Kidney epithelial cell (primary cell): ENCODE measurements around the gene SETBP1. TPM values are rescaled to one million over a fixed set of nuclear protein-coding genes. Genes with fewer than 3 reads are reported as not detected.

ENCODE experiments used
- DNase-seq: peaks from one replicate; pipeline ENCODE4 v3.0.0-alpha.2; 2010; ENCODE audit warnings: low read depth
- H3K27me3 ChIP-seq: 2 replicates; pipeline ENCODE4 v1.6.0; 2011; ENCODE audit warnings: low read length; ENCODE audit not compliant: control insufficient read depth, insufficient read depth
- H3K36me3 ChIP-seq: 2 replicates; pipeline ENCODE4 v1.5.1; 2011; ENCODE audit warnings: low read length; ENCODE audit not compliant: control insufficient read depth, insufficient read depth
- H3K4me3 ChIP-seq: 2 replicates; pipeline ENCODE4 v1.5.1; 2011; ENCODE audit warnings: low read depth, mild to moderate bottlenecking, control low read depth, low read length
- total RNA-seq: library from RNA; depleted of rRNA; stranded (reverse); fragments of >200 nt; gene quantifications from 2 replicates; pipeline ENCODE4 v1.2.3, GENCODE V29; 2015
- TF ChIP-seq, protein P1 (sequence below): IDR thresholded peaks from 2 replicates; pipeline ENCODE4 v1.5.1; 2011; ENCODE audit warnings: mild to moderate bottlenecking, moderate library complexity, low read length, control low read depth, inconsistent platforms; ENCODE audit not compliant: insufficient read depth, poor library complexity, severe bottlenecking

SETBP1 gene
- total RNA-seq, 1 donor from 2014 or later = 2.9 TPM

DNA sequence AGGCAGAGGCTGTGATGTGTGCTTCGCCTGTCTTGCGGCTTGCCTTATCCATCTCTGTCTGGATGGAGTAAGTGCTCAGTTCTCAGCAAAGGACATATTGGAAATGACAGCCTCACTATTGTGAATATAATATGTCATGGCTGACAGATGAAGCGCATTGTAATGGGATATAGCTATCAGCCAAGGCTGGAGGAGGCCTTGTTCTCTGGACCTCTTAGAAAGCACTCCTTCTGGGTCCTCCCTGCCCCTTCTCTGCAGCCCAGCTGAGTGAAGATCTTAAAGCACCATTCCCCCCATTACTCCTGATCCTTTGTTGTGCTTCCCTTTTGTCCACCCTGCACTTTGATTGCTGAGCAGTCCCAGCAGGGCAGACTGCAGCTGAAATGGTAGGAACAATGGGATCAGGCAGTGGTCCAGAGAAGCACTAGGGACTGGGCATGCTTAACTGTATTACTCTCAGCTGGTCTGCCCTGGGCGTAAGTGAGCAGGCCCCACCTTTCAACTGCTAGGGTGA, 265.3 kb downstream of the SETBP1 start:
- TF ChIP-seq, protein P1, sequence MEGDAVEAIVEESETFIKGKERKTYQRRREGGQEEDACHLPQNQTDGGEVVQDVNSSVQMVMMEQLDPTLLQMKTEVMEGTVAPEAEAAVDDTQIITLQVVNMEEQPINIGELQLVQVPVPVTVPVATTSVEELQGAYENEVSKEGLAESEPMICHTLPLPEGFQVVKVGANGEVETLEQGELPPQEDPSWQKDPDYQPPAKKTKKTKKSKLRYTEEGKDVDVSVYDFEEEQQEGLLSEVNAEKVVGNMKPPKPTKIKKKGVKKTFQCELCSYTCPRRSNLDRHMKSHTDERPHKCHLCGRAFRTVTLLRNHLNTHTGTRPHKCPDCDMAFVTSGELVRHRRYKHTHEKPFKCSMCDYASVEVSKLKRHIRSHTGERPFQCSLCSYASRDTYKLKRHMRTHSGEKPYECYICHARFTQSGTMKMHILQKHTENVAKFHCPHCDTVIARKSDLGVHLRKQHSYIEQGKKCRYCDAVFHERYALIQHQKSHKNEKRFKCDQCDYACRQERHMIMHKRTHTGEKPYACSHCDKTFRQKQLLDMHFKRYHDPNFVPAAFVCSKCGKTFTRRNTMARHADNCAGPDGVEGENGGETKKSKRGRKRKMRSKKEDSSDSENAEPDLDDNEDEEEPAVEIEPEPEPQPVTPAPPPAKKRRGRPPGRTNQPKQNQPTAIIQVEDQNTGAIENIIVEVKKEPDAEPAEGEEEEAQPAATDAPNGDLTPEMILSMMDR = no peak
- Histone ChIP-seq H3K4me3 (no peak overlapping the region), H3K27me3 (no peaks in the 10 kb centered on the region), H3K36me3 (no peaks in the 10 kb centered on the region)
- no peak for DNase-seq

DNA sequence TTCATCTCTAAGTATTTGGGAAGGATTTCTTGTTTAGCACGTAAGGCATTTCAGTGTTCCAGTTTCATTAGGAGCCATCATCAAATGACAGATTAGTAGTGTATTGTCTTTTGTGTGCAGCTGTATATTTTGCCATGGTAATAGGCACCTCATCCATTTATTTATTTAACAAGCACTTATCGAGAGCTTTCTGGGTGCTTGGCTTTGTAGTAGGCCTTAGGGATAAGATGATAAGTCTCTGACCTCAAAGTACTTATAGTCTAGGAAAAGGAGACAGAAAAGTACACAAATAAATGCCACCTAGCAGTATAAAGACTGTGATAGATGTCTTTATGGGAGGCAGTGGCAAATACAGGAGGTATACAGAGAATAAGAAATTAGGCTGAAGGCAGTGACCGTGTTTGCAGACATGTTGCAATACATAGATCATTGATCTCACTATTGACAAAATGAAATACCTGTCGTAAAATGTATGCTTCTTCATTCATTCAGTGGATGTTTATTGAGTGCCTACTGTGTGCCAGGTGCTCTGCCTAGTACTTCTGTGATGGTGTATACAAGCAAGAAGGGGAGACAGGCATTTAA, 265.9 kb downstream of the SETBP1 start:
- Histone ChIP-seq H3K36me3 (no peaks in the 10 kb centered on the region), H3K27me3 (no peaks in the 10 kb centered on the region), H3K4me3 (no peak overlapping the region)
- no peak for DNase-seq
- TF ChIP-seq, protein P1 = no peak

DNA sequence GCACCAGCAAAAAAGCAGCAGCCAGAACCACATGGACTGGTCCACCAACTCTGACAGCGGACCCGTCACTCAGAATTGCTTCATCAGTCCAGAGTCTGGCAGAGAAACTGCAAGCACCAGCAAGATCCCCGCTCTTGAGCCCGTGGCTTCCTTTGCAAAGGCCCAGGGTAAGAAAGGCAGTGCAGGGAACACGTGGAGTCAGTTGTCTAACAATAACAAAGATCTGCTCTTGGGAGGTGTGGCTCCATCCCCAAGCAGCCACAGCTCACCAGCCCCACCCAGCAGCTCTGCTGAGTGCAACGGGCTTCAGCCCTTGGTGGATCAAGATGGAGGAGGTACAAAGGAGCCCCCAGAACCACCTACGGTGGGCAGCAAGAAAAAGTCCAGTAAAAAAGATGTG, 269.3 kb downstream of the SETBP1 start:
- H3K36me3 ChIP-seq = no peaks in the 10 kb centered on the region
- TF ChIP-seq, protein P1 = no peak
- no peak overlapping the region for H3K4me3 ChIP-seq
- no peaks in the 10 kb centered on the region for H3K27me3 ChIP-seq
- DNase-seq = no peak

DNA sequence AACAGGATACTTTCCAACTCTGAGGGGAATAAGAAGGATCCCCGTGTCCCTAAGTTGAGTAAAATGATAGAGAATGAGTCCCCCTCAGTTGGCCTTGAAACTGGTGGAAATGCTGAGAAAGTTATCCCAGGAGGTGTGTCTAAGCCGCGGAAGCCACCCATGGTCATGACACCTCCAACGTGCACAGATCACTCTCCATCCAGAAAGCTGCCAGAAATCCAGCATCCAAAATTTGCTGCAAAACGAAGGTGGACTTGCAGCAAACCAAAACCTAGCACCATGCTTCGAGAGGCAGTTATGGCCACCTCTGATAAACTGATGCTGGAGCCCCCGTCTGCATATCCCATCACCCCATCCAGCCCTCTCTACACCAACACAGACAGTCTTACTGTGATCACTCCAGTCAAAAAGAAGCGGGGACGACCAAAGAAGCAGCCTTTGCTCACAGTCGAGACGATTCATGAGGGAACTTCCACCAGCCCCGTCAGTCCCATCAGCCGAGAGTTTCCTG, 270.1 kb downstream of the SETBP1 start:
- no peak for DNase-seq
- TF ChIP-seq, protein P1 = no peak
- Histone ChIP-seq H3K36me3 (no peaks in the 10 kb centered on the region), H3K4me3 (no peak overlapping the region), H3K27me3 (no peaks in the 10 kb centered on the region)

DNA sequence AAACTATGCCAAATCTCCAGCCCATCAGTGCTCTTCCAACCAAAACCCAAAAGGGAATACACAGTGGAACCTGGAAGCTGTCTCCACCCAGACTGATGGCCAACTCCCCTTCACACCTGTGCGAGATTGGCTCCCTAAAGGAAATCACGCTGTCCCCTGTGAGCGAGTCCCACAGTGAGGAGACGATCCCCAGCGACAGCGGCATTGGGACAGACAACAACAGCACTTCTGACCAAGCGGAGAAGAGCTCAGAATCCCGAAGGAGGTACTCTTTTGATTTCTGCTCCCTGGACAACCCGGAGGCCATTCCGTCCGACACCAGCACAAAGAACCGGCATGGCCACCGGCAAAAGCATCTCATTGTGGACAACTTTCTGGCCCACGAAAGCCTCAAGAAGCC, 271.1 kb downstream of the SETBP1 start:
- Histone ChIP-seq H3K4me3 (no peak overlapping the region), H3K36me3 (no peaks in the 10 kb centered on the region), H3K27me3 (no peaks in the 10 kb centered on the region)
- TF ChIP-seq, protein P1 = no peak
- no peak for DNase-seq

DNA sequence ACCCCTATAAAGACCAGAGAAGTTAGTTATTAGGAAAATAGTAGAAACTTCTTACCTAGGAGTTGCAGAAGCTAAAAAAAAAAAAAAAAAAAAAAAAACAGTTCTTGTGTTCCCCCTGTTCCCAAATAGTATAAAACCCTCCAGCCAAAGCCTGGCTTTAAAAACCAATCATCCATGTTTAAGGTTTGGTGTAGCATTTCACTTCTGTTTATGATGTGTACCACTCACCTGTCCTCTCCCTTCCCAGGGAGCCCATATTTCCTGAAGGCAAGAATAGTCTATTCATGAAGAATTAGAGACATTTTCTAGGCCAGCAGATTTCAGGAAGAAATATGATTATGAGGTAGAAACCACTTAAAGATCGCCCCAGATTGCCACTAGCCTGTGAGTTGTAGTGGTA, 273.6 kb downstream of the SETBP1 start:
- no peak overlapping the region for H3K4me3 ChIP-seq
- no peaks in the 10 kb centered on the region for H3K27me3 ChIP-seq
- DNase-seq = no peak
- TF ChIP-seq, protein P1 = no peak
- H3K36me3 ChIP-seq = no peaks in the 10 kb centered on the region
